IPS-18c (cell line): ENCODE results near the gene KAT8.
"Not testable (repeated sequence)": the region's sequence is repeated elsewhere in the genome, so short reads cannot be mapped to it uniquely, and the experiment has no call there.

Source experiments
- H3K4me3 ChIP-seq: 2 replicates; pipeline ENCODE4 v1.7.0; 2013; ENCODE audit warnings: low read depth, mild to moderate bottlenecking, low read length, moderate library complexity; ENCODE audit not compliant: insufficient read depth
- H3K9me3 ChIP-seq: one replicate; pipeline ENCODE4 v1.6.1; 2013; ENCODE audit warnings: mild to moderate bottlenecking, low read length, moderate library complexity; ENCODE audit not compliant: control insufficient read depth, insufficient read depth

The KAT8 gene

GRCh38 chr16:31148896-31149295, 31.4 kb downstream of the KAT8 start:
- Histone ChIP-seq H3K9me3 (no peaks in the 10 kb centered on the region), H3K4me3 (no peak overlapping the region; the same call in 1 of the 2 replicates)

- H3K9me3 ChIP-seq, result no peaks in the 10 kb centered on the region
- no peak overlapping the region for H3K4me3 ChIP-seq
Measured at GRCh38 chr16:31149332-31149731, 31.9 kb downstream of the KAT8 start.

GRCh38 chr16:31149894-31150890, 32.7 kb downstream of the KAT8 start, which contains the start of gene PRSS36:
Gene PRSS36, minus strand, starts transcription at chr16:31150066. Its CDS starts 31 bp downstream, at chr16:31150035.
- no peak within 1 kb of the TSS for H3K4me3 ChIP-seq

GRCh38 chr16:31150976-31151375, 33.5 kb downstream of the KAT8 start:
- not testable (repeated sequence) for H3K9me3 ChIP-seq, H3K4me3 ChIP-seq

More at GRCh38 chr16:31149894-31150890, 32.7 kb downstream of the KAT8 start, which contains the start of gene PRSS36:
- H3K9me3 ChIP-seq, result no peaks in the 10 kb centered on the region

- H3K9me3 ChIP-seq, result no peaks in the 10 kb centered on the region
- no peak overlapping the region for H3K4me3 ChIP-seq
Measured at GRCh38 chr16:31157136-31157535, 39.7 kb downstream of the KAT8 start.

- Histone ChIP-seq H3K4me3 (no peak overlapping the region), H3K9me3 (no peaks in the 10 kb centered on the region)
Measured at GRCh38 chr16:31167315-31167714, 49.9 kb downstream of the KAT8 start.

- Histone ChIP-seq H3K4me3 (no peak overlapping the region), H3K9me3 (no peaks in the 10 kb centered on the region)
Measured at GRCh38 chr16:31168848-31169247, 51.4 kb downstream of the KAT8 start.

GRCh38 chr16:31170048-31170447, 52.6 kb downstream of the KAT8 start:
- H3K9me3 ChIP-seq, result not testable (repeated sequence)

GRCh38 chr16:31177136-31177535, 59.7 kb downstream of the KAT8 start:
- H3K4me3 ChIP-seq, result no peak overlapping the region
- no peaks in the 10 kb centered on the region for H3K9me3 ChIP-seq

More at GRCh38 chr16:31170048-31170447, 52.6 kb downstream of the KAT8 start:
- not testable (repeated sequence) for H3K4me3 ChIP-seq

GRCh38 chr16:31179219-31179746, 61.8 kb downstream of the KAT8 start:
- Histone ChIP-seq H3K4me3 (peak overlapping the region; percentile 98), H3K9me3 (no peaks in the 10 kb centered on the region)

GRCh38 chr16:31179747-31180459, 62.4 kb downstream of the KAT8 start, which contains the start of gene FUS:
Gene FUS, plus strand, starts transcription at chr16:31180139. Its CDS starts 76 bp downstream, at chr16:31180215.
- no peaks in the 10 kb centered on the region for H3K9me3 ChIP-seq
- H3K4me3 ChIP-seq, result peak within 1 kb of the TSS; percentile 98
